ENCODE results near the gene VPS11. TPM values are rescaled to one million over a fixed set of nuclear protein-coding genes. Genes with fewer than 3 reads are reported as not detected.
A peak's percentile ranks its signal among the peaks of the same experiment; 100 is the strongest.

VPS11 gene
- total RNA-seq, 1 donor = 35.1 TPM

- peak within 1 kb of the TSS; percentile 86 for H3K4me3 ChIP-seq (ENCODE audit: insufficient read depth, low read length)
- H3K4me2 ChIP-seq (ENCODE audit: insufficient read depth, low read length) = peak within 1 kb of the TSS; percentile 96
- peak within 1 kb of the TSS; percentile 82 for H3K27ac ChIP-seq (ENCODE audit: low read depth, low read length)
- peaks cover 12% of the 10 kb centered on the region for H4K20me1 ChIP-seq (ENCODE audit: insufficient read depth, low read length)
- H3K79me2 ChIP-seq (ENCODE audit: insufficient read depth, low read length) = peaks cover 24% of the 10 kb centered on the region
- no peaks in the 10 kb centered on the region for H3K27me3 ChIP-seq (ENCODE audit: insufficient read depth, low read length)
- H2AFZ ChIP-seq (ENCODE audit: low read length) = peak within 1 kb of the TSS; percentile 90
- H3K4me1 ChIP-seq (ENCODE audit: insufficient read depth, low read length) = peaks cover 19% of the 10 kb centered on the region
- no peaks in the 10 kb centered on the region for H3K9me3 ChIP-seq (ENCODE audit: low read depth, low read length)
- no peak for TF ChIP-seq CTCF (IDR thresholded peaks at IDR 0.05; ENCODE audit: extremely low read depth, low read depth, low read length)
- H3K36me3 ChIP-seq (ENCODE audit: insufficient read depth, low read length) = peaks cover 15% of the 10 kb centered on the region
- DNase-seq (ENCODE audit: insufficient read length, low spot score, missing footprints) = peak; percentile 99
Observed at GRCh38 chr11:119106564-119107537, 39.2 kb downstream of the VPS11 start, which contains the start of gene C2CD2L. Gene C2CD2L, plus strand, starts transcription at chr11:119107344. Its CDS starts 398 bp downstream, at chr11:119107742.

GRCh38 chr11:119107538-119108145 lies 40.0 kb downstream of the VPS11 start:
- H3K4me2 ChIP-seq (ENCODE audit: insufficient read depth, low read length) = peak overlapping the region; percentile 96
- H3K4me1 ChIP-seq (ENCODE audit: insufficient read depth, low read length) = peaks cover 19% of the 10 kb centered on the region
- TF ChIP-seq CTCF (IDR thresholded peaks at IDR 0.05; ENCODE audit: extremely low read depth, low read depth, low read length) = no peak
- H2AFZ ChIP-seq (ENCODE audit: low read length) = peak overlapping the region; percentile 86
- H3K79me2 ChIP-seq (ENCODE audit: insufficient read depth, low read length) = peaks cover 24% of the 10 kb centered on the region
- H3K9me3 ChIP-seq (ENCODE audit: low read depth, low read length) = no peaks in the 10 kb centered on the region
- H4K20me1 ChIP-seq (ENCODE audit: insufficient read depth, low read length) = peaks cover 12% of the 10 kb centered on the region
- peak overlapping the region; percentile 20 for H3K27ac ChIP-seq (ENCODE audit: low read depth, low read length)
- H3K36me3 ChIP-seq (ENCODE audit: insufficient read depth, low read length) = peaks cover 19% of the 10 kb centered on the region
- peak overlapping the region; percentile 86 for H3K4me3 ChIP-seq (ENCODE audit: insufficient read depth, low read length)
- peak; percentile 92 for DNase-seq (ENCODE audit: insufficient read length, low spot score, missing footprints)
- no peaks in the 10 kb centered on the region for H3K27me3 ChIP-seq (ENCODE audit: insufficient read depth, low read length)

- Histone ChIP-seq H3K79me2 (ENCODE audit: insufficient read depth, low read length) (peaks cover 24% of the 10 kb centered on the region), H3K27ac (ENCODE audit: low read depth, low read length) (peak overlapping the region; percentile 20), H2AFZ (ENCODE audit: low read length) (peak overlapping the region; percentile 86), H4K20me1 (ENCODE audit: insufficient read depth, low read length) (peaks cover 12% of the 10 kb centered on the region), H3K27me3 (ENCODE audit: insufficient read depth, low read length) (no peaks in the 10 kb centered on the region), H3K4me2 (ENCODE audit: insufficient read depth, low read length) (peak overlapping the region; percentile 96), H3K4me3 (ENCODE audit: insufficient read depth, low read length) (peak overlapping the region; percentile 86), H3K9me3 (ENCODE audit: low read depth, low read length) (no peaks in the 10 kb centered on the region), H3K4me1 (ENCODE audit: insufficient read depth, low read length) (peaks cover 19% of the 10 kb centered on the region), H3K36me3 (ENCODE audit: insufficient read depth, low read length) (peaks cover 25% of the 10 kb centered on the region)
- peak; percentile 92 for DNase-seq (ENCODE audit: insufficient read length, low spot score, missing footprints)
- no peak for TF ChIP-seq CTCF (IDR thresholded peaks at IDR 0.05; ENCODE audit: extremely low read depth, low read depth, low read length)
Observed at GRCh38 chr11:119108146-119108856, 40.7 kb downstream of the VPS11 start.

Data from osteoblast (primary cell).